H9 (cell line): ENCODE data around the gene SETDB2. TPM values are rescaled to one million over a fixed set of nuclear protein-coding genes. Genes with fewer than 3 reads are reported as not detected.

Experiments
- DNase-seq: peaks from one replicate; pipeline ENCODE4 v3.0.0-alpha.2; 2017
- H2AFZ ChIP-seq: one replicate; pipeline ENCODE4 v1.6.1; 2013; ENCODE audit warnings: mild to moderate bottlenecking, low read length, control low read depth, moderate library complexity
- H2AK5ac ChIP-seq: 2 replicates; pipeline ENCODE4 v1.6.1; 2013; ENCODE audit warnings: low read length, control low read depth, mixed read lengths; ENCODE audit not compliant: insufficient read length
- H2BK120ac ChIP-seq: one replicate; pipeline ENCODE4 v1.6.1; 2013; ENCODE audit warnings: low read depth, mild to moderate bottlenecking, low read length, control low read depth, inconsistent platforms; ENCODE audit not compliant: poor library complexity, severe bottlenecking
- H2BK12ac ChIP-seq: 2 replicates; pipeline ENCODE4 v1.6.1; 2013; ENCODE audit warnings: low read length, control low read depth, mixed read lengths, low read depth; ENCODE audit not compliant: insufficient read length
- H2BK15ac ChIP-seq: 2 replicates; pipeline ENCODE4 v1.6.1; 2013; ENCODE audit warnings: low read depth, low read length, control low read depth
- H2BK20ac ChIP-seq: one replicate; pipeline ENCODE4 v1.6.1; 2013; ENCODE audit warnings: low read depth, mild to moderate bottlenecking, low read length, control low read depth, inconsistent platforms; ENCODE audit not compliant: poor library complexity, severe bottlenecking
- H2BK5ac ChIP-seq: 2 replicates; pipeline ENCODE4 v1.6.1; 2013; ENCODE audit warnings: low read length, control low read depth, mixed read lengths; ENCODE audit not compliant: insufficient read length
- H3K14ac ChIP-seq: 2 replicates; pipeline ENCODE4 v1.6.1; 2013; ENCODE audit warnings: low read length, control low read depth; ENCODE audit not compliant: insufficient read depth
- H3K18ac ChIP-seq: 2 replicates; pipeline ENCODE4 v1.6.1; 2013; ENCODE audit warnings: low read depth, mild to moderate bottlenecking, mixed read lengths, low read length, control low read depth; ENCODE audit not compliant: insufficient read length
- H3K23ac ChIP-seq: 2 replicates; pipeline ENCODE4 v1.6.1; 2013; ENCODE audit warnings: low read length, control low read depth, mixed read lengths, low read depth; ENCODE audit not compliant: insufficient read length
- H3K23me2 ChIP-seq: 2 replicates; pipeline ENCODE4 v1.6.1; 2013; ENCODE audit warnings: low read depth, mild to moderate bottlenecking, mixed read lengths, low read length, control low read depth; ENCODE audit not compliant: insufficient read length, poor library complexity, severe bottlenecking
- H3K27ac ChIP-seq: 2 replicates; pipeline ENCODE4 v1.5.1; 2013; ENCODE audit warnings: low read length, control low read depth, mixed read lengths, low read depth; ENCODE audit not compliant: insufficient read length
- H3K27me3 ChIP-seq: 2 replicates; pipeline ENCODE4 v1.6.1; 2013; ENCODE audit warnings: low read length, control low read depth, inconsistent platforms; ENCODE audit not compliant: insufficient read depth
- H3K4ac ChIP-seq: 2 replicates; pipeline ENCODE4 v1.6.1; 2013; ENCODE audit warnings: low read depth, mild to moderate bottlenecking, control low read depth, inconsistent platforms, low read length, moderate library complexity
- H3K4me1 ChIP-seq: 2 replicates; pipeline ENCODE4 v1.6.1; 2013; ENCODE audit warnings: low read length, control low read depth, inconsistent platforms; ENCODE audit not compliant: insufficient read depth
- H3K4me2 ChIP-seq: 2 replicates; pipeline ENCODE4 v1.6.1; 2013; ENCODE audit warnings: low read length, control low read depth, mixed read lengths; ENCODE audit not compliant: insufficient read length, insufficient read depth
- H3K56ac ChIP-seq: 2 replicates; pipeline ENCODE4 v1.6.1; 2013; ENCODE audit warnings: low read depth, mild to moderate bottlenecking, mixed read lengths, low read length, control low read depth; ENCODE audit not compliant: insufficient read length
- H3K79me1 ChIP-seq: 2 replicates; pipeline ENCODE4 v1.6.1; 2013; ENCODE audit warnings: low read depth, mild to moderate bottlenecking, moderate library complexity, low read length, control low read depth, inconsistent platforms; ENCODE audit not compliant: insufficient read depth, poor library complexity, severe bottlenecking
- H3K79me2 ChIP-seq: 2 replicates; pipeline ENCODE4 v1.6.1; 2013; ENCODE audit warnings: low read length, control low read depth, inconsistent platforms; ENCODE audit not compliant: insufficient read depth
- H3K9ac ChIP-seq: 2 replicates; pipeline ENCODE4 v1.6.1; 2013; ENCODE audit warnings: low read length, control low read depth, mixed read lengths; ENCODE audit not compliant: insufficient read length; ENCODE audit errors: extremely low read depth
- H3K9me3 ChIP-seq: one replicate; pipeline ENCODE4 v1.6.1; 2013; ENCODE audit warnings: low read depth, low read length, inconsistent platforms; ENCODE audit not compliant: control insufficient read depth
- H3T11ph ChIP-seq: one replicate; pipeline ENCODE4 v1.6.1; 2013; ENCODE audit warnings: mild to moderate bottlenecking, low read length, control low read depth, inconsistent platforms
- H4K20me1 ChIP-seq: one replicate; pipeline ENCODE4 v1.6.1; 2013; ENCODE audit not compliant: control insufficient read depth, insufficient read length, insufficient read depth
- H4K5ac ChIP-seq: 2 replicates; pipeline ENCODE4 v1.6.1; 2013; ENCODE audit warnings: low read depth, mild to moderate bottlenecking, mixed read lengths, low read length, control low read depth; ENCODE audit not compliant: insufficient read length
- H4K8ac ChIP-seq: replicated peaks from 2 replicates; pipeline ENCODE4 v1.6.1; 2013; ENCODE audit warnings: low read length, control low read depth, mixed read lengths, low read depth; ENCODE audit not compliant: insufficient read length
- H4K91ac ChIP-seq: 2 replicates; pipeline ENCODE4 v1.6.1; 2013; ENCODE audit warnings: low read depth, mild to moderate bottlenecking, moderate library complexity, mixed read lengths, low read length, control low read depth; ENCODE audit not compliant: insufficient read length
- H3K27ac Mint-ChIP-seq, 3 experiments: 2 replicates in 2 of 3; 3 replicates in 1 of 3; pipeline ENCODE4 v1.8.0; 2020 to 2021; ENCODE audit warnings: mixed read lengths in 3 of 3, mild to moderate bottlenecking in 1 of 3, moderate library complexity in 1 of 3
- H3K27me3 Mint-ChIP-seq: 2 replicates; pipeline ENCODE4 v1.8.0; 2021; ENCODE audit warnings: low read depth, mild to moderate bottlenecking, moderate library complexity, mixed read lengths
- H3K36me3 Mint-ChIP-seq, 3 experiments: 2 replicates in 2 of 3; 3 replicates in 1 of 3; pipeline ENCODE4 v1.8.0; 2020 to 2021; ENCODE audit warnings: low read depth in 3 of 3, mixed read lengths in 3 of 3; ENCODE audit not compliant: insufficient read depth in 1 of 3
- H3K4me1 Mint-ChIP-seq, 2 experiments: 2 replicates each; pipeline ENCODE4 v1.8.0; 2020; ENCODE audit warnings: mixed read lengths in 2 of 2
- H3K4me3 Mint-ChIP-seq, 2 experiments: 2 replicates in 1 of 2; 3 replicates in 1 of 2; pipeline ENCODE4 v1.8.0; 2020 to 2021; ENCODE audit warnings: mild to moderate bottlenecking in 2 of 2, mixed read lengths in 2 of 2, moderate library complexity in 1 of 2
- H3K9me3 Mint-ChIP-seq, 2 experiments: 2 replicates in 1 of 2; 3 replicates in 1 of 2; pipeline ENCODE4 v1.8.0; 2020; ENCODE audit warnings: mild to moderate bottlenecking in 2 of 2, mixed read lengths in 2 of 2, moderate library complexity in 1 of 2
- WGBS: extraction: QIAGEN DNeasy Blood & Tissue Kit; methylation state at CpG from one replicate; pipeline ENCODE4 v1.1.7; 2013; ENCODE audit warnings: missing lambda C conversion rate, low lambda C conversion rate, mixed read lengths; ENCODE audit not compliant: insufficient read length; ENCODE audit errors: extremely low coverage; 5-methylcytosine and 5-hydroxymethylcytosine counted together
- total RNA-seq: library from RNA; stranded (reverse); gene quantifications from 2 replicates; pipeline ENCODE4 v1.2.1, GENCODE V29; 2021
- TF ChIP-seq, protein P1 (sequence below): fragments of 200-600 bp; sonication (generic); conservative IDR thresholded peaks from 3 replicates; pipeline ENCODE4 v1.8.0; 2021; ENCODE audit warnings: antibody characterized with exemption, mild to moderate bottlenecking

The SETDB2 gene
- total RNA-seq, 1 experiment from 2014 or later = 5.7 TPM

DNA sequence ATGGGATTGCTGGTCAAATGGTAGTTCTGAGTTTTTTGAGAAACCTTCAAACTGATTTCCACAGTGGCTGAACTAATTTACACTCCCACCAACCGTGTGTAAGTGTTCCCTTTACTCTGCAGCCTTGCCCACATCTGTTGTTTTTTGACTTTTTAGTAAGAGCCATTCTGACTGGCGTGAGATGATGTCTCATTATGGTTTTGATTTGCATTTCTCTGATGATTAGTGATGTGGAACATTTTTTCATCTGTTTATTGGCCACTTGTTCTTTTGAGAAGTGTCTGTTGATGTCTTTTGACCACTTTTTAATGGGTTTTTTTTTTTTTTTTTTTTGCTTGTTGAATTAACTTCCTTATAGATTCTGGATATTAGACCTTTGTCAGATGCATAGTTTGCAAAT is 4.5 kb upstream of the SETDB2 start:
- Histone ChIP-seq H3K79me1 (no peaks in the 10 kb centered on the region), H3K23ac (no peak overlapping the region), H2AFZ (no peak overlapping the region), H2BK12ac (no peak overlapping the region), H4K5ac (no peak overlapping the region), H2BK20ac (no peak overlapping the region), H4K8ac (no peak overlapping the region), H2AK5ac (no peak overlapping the region), H3K27me3 (no peaks in the 10 kb centered on the region), H3K4ac (no peak overlapping the region), H3K14ac (no peak overlapping the region), H3K18ac (no peak overlapping the region), H3K4me2 (no peak overlapping the region), H3K27ac (no peak overlapping the region), H3T11ph (no peak overlapping the region), H2BK15ac (no peak overlapping the region), H3K9ac (no peak overlapping the region), H3K9me3 (no peaks in the 10 kb centered on the region), H4K20me1 (no peaks in the 10 kb centered on the region), H4K91ac (no peak overlapping the region), H2BK5ac (no peak overlapping the region), H3K4me1 (no peaks in the 10 kb centered on the region), H2BK120ac (no peak overlapping the region), H3K56ac (no peak overlapping the region), H3K23me2 (peaks cover 7% of the 10 kb centered on the region), H3K79me2 (no peaks in the 10 kb centered on the region)
- TF ChIP-seq, protein P1, sequence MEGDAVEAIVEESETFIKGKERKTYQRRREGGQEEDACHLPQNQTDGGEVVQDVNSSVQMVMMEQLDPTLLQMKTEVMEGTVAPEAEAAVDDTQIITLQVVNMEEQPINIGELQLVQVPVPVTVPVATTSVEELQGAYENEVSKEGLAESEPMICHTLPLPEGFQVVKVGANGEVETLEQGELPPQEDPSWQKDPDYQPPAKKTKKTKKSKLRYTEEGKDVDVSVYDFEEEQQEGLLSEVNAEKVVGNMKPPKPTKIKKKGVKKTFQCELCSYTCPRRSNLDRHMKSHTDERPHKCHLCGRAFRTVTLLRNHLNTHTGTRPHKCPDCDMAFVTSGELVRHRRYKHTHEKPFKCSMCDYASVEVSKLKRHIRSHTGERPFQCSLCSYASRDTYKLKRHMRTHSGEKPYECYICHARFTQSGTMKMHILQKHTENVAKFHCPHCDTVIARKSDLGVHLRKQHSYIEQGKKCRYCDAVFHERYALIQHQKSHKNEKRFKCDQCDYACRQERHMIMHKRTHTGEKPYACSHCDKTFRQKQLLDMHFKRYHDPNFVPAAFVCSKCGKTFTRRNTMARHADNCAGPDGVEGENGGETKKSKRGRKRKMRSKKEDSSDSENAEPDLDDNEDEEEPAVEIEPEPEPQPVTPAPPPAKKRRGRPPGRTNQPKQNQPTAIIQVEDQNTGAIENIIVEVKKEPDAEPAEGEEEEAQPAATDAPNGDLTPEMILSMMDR = no peak
- Mint-ChIP-seq H3K4me1 (peaks cover 13 to 15% of the 10 kb centered on the region in 2 experiments; a peak in 3 of 4 replicates), H3K36me3 (no peaks in the 10 kb centered on the region), H3K27me3 (no peaks in the 10 kb centered on the region), H3K4me3 (no peak overlapping the region), H3K27ac (no peak overlapping the region), H3K9me3 (no peaks in the 10 kb centered on the region; a peak in 2 of 5 replicates)
- no peak for DNase-seq
- WGBS = no CpG with 5 or more reads among the region's 2 CpGs
